GM18517 (cell line): ENCODE results near the gene ZNF496.

Experiments used
- ATAC-seq: cut with Tn5 transposase; IDR thresholded peaks from one replicate; pipeline ENCODE4 v1.9.1; 2021; ENCODE audit warnings: mild to moderate bottlenecking, moderate library complexity; ENCODE audit not compliant: unreplicated experiment

The ZNF496 gene

GRCh38 chr1:247329097-247329617 is 2.5 kb downstream of the ZNF496 start:
- ATAC-seq, result no peak

DNA sequence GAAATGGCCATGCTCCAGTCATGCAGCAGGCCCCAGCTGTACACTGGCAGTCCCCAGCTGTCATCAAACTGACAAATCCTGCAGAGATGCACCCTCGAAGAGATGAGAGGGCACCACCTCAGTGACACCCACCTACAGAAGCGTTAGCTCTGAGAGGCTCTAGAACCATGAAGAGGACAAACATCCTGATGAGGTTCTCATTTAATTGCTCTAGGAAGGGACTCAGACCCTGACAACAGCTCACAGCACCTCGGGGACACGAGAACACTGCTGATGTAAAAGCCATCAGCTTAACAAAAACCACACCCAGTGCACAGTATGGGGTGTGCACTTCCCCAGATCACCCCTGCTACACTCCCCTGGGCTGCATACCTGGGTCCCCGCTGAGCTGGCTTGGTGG is 3.4 kb downstream of the ZNF496 start:
- ATAC-seq, result no peak

DNA sequence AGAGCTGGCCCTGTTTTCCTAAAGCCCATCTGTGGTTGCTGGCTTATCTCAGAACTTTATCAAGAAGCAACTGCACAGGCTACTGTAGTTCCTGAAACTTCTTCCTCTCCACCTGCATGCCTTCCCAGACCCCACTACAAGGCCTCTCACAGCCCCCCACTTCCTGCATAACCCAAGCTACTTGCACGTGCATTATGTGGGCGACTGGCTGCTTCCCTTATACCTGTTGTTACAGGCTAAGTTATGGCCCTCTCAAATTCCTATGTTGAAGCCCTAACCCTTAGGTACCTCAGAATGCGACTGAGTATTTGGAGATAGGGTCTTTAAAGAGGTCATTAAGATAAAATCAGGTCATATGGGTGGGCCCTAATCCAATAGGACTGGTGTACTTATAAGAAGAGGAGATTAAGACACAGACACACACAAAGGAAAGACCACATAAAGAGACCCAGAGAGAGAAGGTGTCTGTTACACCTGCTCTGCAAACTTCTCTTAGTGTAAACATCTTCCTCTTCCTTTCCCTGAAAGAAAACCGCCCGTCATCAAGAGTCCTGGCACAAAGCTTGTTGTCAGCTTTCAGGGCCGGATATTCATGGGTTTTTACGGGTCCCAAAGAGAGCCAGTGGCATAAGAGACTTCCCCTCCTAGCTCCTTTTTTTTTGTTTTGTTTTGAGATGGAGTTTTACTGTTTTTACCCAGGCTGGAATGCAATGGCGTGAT is 5.1 kb downstream of the ZNF496 start:
- ATAC-seq, result no peak

DNA sequence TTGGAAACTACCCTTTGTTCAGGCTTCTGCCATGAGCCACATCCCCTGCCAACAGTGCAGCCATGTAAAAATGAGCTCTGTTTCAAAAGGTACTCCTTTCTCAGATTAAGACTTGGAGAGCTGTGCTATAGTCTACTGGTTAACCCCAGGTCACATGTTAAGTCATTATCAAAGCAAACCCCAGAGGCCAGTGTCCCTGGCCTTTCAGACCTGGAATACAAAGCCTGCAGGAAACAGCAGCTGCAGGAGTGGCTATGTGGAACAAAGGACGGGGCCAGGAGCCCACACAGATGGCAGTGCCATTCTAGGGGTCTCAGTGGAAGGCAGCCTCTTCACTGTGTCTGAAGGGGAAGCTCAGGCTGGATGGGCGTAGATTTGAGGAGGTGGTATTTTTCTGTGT is 6.7 kb downstream of the ZNF496 start:
- ATAC-seq, result no peak

DNA sequence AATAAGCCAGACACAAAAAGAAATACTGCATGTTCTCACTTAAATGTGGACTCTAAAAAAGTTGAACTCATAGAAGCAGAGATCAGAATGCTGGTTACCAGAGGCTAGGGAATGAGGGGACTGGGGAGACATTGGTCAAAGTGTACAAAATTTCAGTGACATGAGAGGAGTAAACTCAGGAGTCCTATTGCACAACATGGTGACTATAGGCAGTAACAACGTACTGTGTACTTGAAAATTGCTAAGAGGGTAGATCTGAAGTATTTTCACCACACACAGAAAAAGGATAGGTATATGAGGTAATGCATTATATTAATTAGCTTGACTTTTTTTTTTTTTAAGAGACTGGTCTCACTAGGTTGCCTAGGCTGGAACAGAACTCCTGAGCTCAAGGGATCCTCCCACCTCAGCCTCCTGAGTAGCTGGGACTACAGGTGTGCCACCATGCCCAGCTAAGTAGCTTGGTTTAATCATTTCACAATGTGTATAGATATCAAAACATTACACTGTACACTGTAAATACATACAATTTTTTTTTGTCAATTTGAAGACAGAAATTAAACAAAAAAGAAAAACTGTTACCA is 7.4 kb downstream of the ZNF496 start:
- no peak for ATAC-seq

DNA sequence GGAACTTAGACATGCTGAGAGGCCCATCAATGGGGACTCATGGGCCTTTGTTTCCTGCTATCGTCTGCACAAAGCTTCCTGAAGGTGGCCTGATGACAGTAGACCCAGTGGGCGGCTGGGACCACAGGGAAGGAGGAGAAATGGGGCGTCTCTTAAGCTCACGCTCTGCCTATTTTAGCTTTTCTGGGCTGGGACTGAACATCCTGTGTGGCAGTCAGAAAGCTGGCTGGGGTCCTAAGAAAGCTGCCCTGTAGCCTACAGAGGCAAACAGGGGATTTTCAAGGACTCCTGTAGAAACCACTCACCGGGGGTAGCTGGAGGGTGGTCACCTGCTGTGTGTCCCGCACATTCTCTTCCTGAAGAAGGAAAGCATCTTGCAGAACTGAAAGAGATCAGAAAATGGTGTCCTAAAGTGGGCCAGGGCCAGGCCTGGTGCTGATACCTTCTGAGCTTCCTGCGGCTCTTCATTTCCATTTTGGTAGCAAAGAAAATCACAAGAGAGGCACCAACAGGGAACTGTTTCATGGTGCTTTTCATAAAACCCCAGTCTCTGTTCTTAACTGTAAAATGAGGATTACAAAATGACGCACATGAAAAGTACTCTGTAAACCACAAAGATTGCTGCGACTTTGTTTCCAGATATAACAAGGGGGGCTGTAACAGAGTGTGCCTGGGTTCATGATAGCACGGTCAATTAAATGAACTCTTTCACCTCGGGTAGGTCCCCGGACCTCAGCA is 8.6 kb downstream of the ZNF496 start:
- no peak for ATAC-seq

- no peak for ATAC-seq
These were observed 9.2 kb downstream of the ZNF496 start for GRCh38 chr1:247322442-247322841.

- no peak for ATAC-seq
These were observed 14.0 kb downstream of the ZNF496 start for GRCh38 chr1:247317702-247318101.

DNA sequence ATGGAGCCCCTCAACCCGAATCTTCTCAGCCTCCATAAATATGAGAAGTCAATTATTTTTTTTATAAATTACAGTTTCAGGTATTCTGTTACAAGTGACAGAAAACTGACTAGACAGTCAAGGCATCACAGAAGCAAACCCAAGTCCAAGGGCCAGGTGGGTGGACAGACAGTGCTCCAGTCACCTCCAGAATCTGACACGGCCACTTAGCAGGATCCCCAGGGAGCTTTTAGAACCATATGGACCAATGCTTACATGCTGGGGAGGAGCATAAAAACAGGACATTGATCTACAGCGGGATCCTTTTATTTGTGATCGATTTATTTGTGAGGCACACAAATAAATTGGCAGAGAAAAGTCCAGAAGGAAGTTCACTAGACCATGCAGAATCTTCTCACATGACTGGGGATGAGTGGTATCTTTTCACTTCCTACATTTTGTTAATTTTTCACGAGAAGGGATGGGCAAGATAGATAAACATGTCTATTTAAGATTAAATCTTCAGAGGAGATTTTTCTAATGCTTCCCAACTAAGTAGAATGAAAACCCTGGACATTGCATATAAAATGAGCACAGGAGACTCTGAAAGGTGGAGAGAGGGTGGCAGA is 15.0 kb downstream of the ZNF496 start:
- ATAC-seq, result no peak

GRCh38 chr1:247304031-247304430 is 27.6 kb downstream of the ZNF496 start:
- ATAC-seq, result no peak

DNA sequence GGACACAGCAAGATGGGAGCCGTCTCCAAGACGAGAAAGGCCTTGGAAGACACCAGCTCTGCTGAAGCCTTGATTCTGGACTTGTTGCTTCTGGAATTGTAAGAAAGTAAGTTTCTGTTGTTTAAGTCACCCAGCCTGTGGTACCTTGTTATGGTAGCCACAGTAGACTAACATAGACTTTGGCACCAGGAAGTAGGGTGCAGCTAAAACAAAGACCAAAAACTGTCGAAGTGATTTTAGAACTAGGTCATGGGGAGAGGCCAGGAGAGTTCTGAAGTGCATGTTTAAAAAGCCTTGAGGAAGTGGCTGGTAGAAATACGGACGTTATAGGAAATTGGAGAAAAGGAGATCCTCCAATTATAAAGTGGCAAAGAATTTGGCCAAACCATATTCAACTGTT is 28.5 kb downstream of the ZNF496 start:
- ATAC-seq, result no peak

DNA sequence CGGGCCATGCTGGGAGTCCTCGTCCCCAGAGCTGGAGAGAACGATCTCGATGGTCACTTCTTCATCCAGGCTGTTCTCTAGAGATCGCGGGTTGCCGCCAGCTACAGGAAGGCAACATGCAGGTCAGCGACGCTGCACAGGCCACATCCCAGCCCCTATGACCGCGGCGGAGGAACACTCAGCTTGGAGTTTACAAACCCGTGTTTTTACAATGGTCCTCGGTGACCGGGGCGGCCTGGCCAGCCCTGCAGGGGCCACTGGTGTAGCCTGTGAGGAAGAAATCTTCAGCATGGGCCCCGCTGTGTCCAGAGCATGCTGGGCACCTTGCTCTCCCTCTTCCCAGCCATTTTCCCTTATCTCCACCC is 30.5 kb downstream of the ZNF496 start:
- ATAC-seq, result no peak

DNA sequence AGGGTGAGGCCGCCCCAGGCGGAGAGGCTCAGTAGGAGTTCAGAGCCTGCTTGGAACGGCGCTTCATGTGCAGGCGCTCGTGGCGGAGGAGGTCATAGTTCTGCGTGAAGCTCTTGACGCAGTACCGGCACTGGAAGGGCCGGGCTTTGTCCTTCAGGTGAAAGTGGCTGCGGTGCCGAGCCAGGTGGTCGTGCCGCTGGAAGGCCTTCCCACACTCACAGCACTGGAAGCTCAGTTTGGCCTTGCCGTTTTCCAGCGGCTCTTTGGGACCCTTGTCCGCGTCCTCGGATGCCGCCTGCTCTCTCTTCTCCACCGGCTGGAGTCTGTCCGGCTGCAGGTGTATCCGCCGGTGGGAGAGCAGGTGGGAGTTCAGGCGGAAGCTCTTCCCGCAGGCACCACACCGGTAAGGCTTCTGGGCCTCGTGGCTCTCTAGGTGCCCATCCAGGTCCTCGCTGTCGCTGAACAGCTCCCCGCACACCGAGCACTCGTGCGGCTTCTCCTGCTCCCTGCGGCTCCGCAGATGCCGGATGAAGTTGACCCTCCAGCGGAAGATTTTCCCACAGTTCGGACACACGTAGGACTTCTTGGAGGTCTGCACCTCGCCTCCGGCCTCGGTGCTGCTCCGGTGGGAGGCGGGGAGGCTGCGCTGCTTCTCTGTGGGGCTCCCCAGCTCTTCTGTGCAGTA is 31.0 kb downstream of the ZNF496 start:
- ATAC-seq, result no peak

GRCh38 chr1:247299723-247300381 is 31.8 kb downstream of the ZNF496 start:
- ATAC-seq, result no peak

GRCh38 chr1:247298701-247299100 is 33.0 kb downstream of the ZNF496 start:
- no peak for ATAC-seq

- no peak for ATAC-seq
These were observed 33.6 kb downstream of the ZNF496 start for GRCh38 chr1:247298124-247298481.

DNA sequence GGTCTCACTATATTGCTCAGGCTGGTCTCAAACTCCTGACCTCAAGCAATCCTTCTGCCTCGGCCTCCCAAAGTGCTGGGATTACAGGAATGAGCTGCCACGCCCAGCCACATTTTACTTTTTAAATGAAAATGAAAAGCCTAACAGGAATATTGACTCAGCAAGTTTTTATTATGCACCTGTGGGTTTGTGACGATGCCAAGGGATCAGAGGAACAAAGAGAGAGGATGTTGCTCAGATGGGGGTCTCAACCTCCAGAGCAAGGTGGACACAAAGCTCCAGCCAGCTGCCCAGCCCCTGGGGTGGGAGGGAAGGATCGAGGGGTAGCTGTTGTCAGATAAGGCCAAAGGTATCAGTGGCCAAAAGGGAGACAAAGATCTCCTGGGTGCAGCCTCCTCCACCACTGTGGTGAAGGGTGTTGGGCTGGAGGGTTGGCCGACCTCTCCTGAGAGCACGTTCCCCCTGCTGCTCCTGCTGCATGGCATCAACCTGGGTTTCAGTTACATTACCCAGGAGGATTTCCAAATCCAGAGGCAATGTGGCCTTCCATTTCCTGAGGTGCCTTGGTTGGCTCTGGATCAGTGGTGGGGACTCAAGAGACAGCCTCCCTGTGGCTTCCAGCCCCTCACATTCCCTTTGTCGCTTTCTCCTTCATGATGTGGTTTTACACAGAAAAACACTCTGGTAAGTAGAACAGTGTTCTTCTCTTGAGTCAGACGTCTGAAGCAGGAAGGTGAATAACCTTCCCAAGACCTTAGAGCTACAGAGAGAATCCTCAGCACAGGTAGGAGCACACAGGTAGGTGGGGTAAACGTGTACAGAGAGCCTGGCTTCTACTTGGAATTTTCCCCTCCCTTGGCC is 34.2 kb downstream of the ZNF496 start:
- ATAC-seq, result no peak

- ATAC-seq, result no peak
These were observed 35.0 kb downstream of the ZNF496 start for GRCh38 chr1:247296599-247297180.

- no peak for ATAC-seq
These were observed 35.9 kb downstream of the ZNF496 start for GRCh38 chr1:247295746-247296145.
